Transverse colon (tissue), 4 donors: ENCODE data around the gene RAB11FIP5. TPM values are rescaled to one million over a fixed set of nuclear protein-coding genes. Genes with fewer than 3 reads are reported as not detected.

Experiments
- DNase-seq: peaks from one replicate; pipeline ENCODE4 v3.0.0-alpha.2; 2019
- H3K27ac ChIP-seq, 4 donors: fragments of 200-600 bp; sonication (generic); 2 replicates each; pipeline ENCODE4 v1.5.1; 2016 to 2018; ENCODE audit warnings: inconsistent platforms in 4 of 4
- H3K27me3 ChIP-seq: fragments of 200-600 bp; sonication (generic); 2 replicates; pipeline ENCODE4 v1.5.1; 2017; ENCODE audit warnings: inconsistent platforms
- H3K36me3 ChIP-seq, 4 donors: fragments of 200-600 bp; sonication (generic); 2 replicates each; pipeline ENCODE4 v1.5.1; 2017 to 2019; ENCODE audit warnings: inconsistent platforms in 4 of 4
- H3K4me1 ChIP-seq, 4 donors: fragments of 200-600 bp; sonication (generic); 2 replicates each; pipeline ENCODE4 v1.5.1; 2017 to 2020; ENCODE audit warnings: inconsistent platforms in 4 of 4
- H3K4me3 ChIP-seq, 4 donors: fragments of 200-600 bp; sonication (generic); 1 replicate in 1 of 4; 2 replicates in 3 of 4; pipeline versions ENCODE4 v1.5.1 to v1.6.1; 2017 to 2019; ENCODE audit warnings: inconsistent platforms in 4 of 4
- H3K9me3 ChIP-seq, 2 donors: fragments of 200-600 bp; sonication (generic); 2 replicates each; pipeline ENCODE4 v1.5.1; 2017 to 2019; ENCODE audit warnings: inconsistent platforms in 2 of 2
- EP300 ChIP-seq: sonication (generic); formaldehyde crosslinking; IDR thresholded peaks from one replicate; pipeline ENCODE4 v1.6.1; 2017; ENCODE audit warnings: antibody characterized with exemption, low read depth
- POLR2A ChIP-seq: fragments of 450-650 bp; IDR thresholded peaks from one replicate; pipeline ENCODE4 v1.6.1; 2016; ENCODE audit warnings: antibody characterized with exemption, mild to moderate bottlenecking, moderate library complexity
- POLR2AphosphoS5 ChIP-seq, 3 donors: sonication (generic); formaldehyde crosslinking; IDR thresholded peaks; one replicate each; pipeline ENCODE4 v1.6.1; 2016; ENCODE audit warnings: antibody characterized with exemption in 3 of 3
- WGBS, 2 donors: methylation state at CpG; one replicate each; pipeline ENCODE4 v1.1.5; 2018; ENCODE audit warnings: low coverage in 1 of 2; 5-methylcytosine and 5-hydroxymethylcytosine counted together
- in situ Hi-C, 4 donors: fragments of 200-750 bp; cut with MboI; loops; one replicate each; pipeline versions ENCODE4 v1.15.0 to v1.15.1; 2017; ENCODE audit warnings: low sequenced_read_pairs in 3 of 4, low pct_ligation_motif_present in 1 of 4, low pct_unique_long_range_greater_than_20kb in 1 of 4
- intact Hi-C: fragments of 100-400 bp; cut with DNase I; formaldehyde crosslinking; loops from one replicate; pipeline ENCODE4 v1.15.1; 2023; ENCODE audit warnings: low total_unique reads
- total RNA-seq, 4 donors: library from RNA; depleted of rRNA; stranded (reverse); fragments of >200 nt; gene quantifications; one replicate each; pipeline ENCODE4 v1.1.0, GENCODE V29; 2016
- TF ChIP-seq, protein P1 (sequence below), 5 experiments: fragments of 200-600 bp in 3 of 5; fragments of 450-650 bp in 2 of 5; sonication (generic) in 3 of 5; IDR thresholded peaks; 1 replicate in 2 of 5; 2 replicates in 3 of 5; pipeline ENCODE4 v1.5.1; 2016 to 2017; ENCODE audit warnings: antibody characterized with exemption in 5 of 5, inconsistent platforms in 3 of 5, mild to moderate bottlenecking in 2 of 5, moderate library complexity in 1 of 5

The RAB11FIP5 gene
- total RNA-seq, 4 donors from 2014 or later: 22.7 to 31.0 (median 26.9) TPM

DNA sequence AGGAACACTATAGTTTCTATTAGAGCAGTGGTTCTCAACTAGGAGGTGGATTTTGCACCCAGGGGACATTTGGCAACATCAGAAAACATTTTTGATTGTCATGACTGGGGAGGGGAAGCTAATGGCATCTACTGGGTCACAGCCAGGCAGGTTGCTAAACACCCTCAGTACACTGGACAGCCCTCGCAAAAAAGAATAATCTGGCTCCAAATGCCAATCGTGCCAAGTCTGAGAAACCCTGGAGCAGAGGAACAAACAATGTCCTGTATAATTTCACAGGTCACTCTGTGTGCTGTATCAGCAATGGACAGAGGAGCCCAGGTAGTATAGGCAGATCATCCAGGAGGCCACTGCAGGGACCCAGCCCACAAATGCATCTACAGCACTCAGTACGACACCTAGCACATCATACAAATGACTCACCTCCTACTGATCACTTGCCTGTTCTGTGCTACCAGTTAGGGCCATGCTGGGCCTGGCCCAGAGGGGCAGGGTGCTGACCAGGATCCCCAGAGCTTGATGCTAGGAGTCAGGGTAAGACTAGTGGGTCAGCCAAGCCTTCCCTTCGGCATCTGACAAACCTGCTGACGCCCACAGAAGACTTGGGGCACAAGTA lies 78.9 kb downstream of the RAB11FIP5 start:
- no peak for TF ChIP-seq POLR2AphosphoS5 (IDR thresholded peaks at IDR 0.05)
- TF ChIP-seq EP300: no peak
- TF ChIP-seq POLR2A: no peak
- TF ChIP-seq, protein P1, sequence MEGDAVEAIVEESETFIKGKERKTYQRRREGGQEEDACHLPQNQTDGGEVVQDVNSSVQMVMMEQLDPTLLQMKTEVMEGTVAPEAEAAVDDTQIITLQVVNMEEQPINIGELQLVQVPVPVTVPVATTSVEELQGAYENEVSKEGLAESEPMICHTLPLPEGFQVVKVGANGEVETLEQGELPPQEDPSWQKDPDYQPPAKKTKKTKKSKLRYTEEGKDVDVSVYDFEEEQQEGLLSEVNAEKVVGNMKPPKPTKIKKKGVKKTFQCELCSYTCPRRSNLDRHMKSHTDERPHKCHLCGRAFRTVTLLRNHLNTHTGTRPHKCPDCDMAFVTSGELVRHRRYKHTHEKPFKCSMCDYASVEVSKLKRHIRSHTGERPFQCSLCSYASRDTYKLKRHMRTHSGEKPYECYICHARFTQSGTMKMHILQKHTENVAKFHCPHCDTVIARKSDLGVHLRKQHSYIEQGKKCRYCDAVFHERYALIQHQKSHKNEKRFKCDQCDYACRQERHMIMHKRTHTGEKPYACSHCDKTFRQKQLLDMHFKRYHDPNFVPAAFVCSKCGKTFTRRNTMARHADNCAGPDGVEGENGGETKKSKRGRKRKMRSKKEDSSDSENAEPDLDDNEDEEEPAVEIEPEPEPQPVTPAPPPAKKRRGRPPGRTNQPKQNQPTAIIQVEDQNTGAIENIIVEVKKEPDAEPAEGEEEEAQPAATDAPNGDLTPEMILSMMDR (IDR thresholded peaks at IDR 0.05): no peak
- intact Hi-C loops: no loop called here

DNA sequence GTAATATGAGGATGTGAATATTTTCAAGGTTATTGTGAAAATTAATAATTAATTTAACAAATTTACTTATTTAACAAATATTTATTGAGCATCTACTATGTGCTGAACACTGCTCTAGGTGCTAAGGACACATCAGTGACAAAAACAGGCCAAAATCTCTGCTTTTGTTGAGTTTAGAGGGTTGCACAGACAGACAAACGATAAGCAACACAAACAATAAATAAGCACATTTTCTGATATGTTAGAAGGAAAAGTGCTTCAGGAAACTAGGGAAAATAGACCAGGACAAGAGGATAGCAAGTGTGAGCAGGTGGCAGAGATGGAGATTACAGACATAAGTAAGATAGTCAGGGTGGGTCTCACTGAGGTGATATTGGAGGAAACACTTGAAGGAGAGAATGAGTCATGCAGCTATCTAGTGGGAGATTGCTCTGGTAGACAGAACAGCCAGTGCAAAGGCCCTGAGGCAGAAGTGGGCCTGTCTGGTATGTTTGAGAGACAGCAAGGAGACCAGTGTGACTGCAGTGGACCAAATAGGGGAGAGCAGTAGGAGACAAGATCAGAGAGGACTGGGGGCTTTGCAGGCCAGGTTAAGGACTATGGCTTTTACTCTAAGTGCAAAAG lies 79.5 kb downstream of the RAB11FIP5 start:
- TF ChIP-seq POLR2A (no peak), POLR2AphosphoS5 (IDR thresholded peaks at IDR 0.05) (no peak), EP300 (no peak)
- TF ChIP-seq, protein P1 (IDR thresholded peaks at IDR 0.05): no peak
- 69 to 75% methylated on average over 1 of the region's 1 CpG for WGBS, 2 donors
- intact Hi-C loops: no loop called here
- peaks cover 0 to 22% (median 14%) of the 10 kb centered on the region in 4 donors for H3K4me1 ChIP-seq
- no peaks in the 10 kb centered on the region for H3K9me3 ChIP-seq
- H3K36me3 ChIP-seq: no peaks in the 10 kb centered on the region
- in situ Hi-C loops: no loop called here
- H3K27me3 ChIP-seq: no peaks in the 10 kb centered on the region
- peak; percentile 44 for DNase-seq
- peak overlapping the region; percentile 69 to 81 (median 72) for H3K27ac ChIP-seq
- H3K4me3 ChIP-seq: no peak overlapping the region

More for the DNA sequence above, 78.9 kb downstream of the RAB11FIP5 start:
- WGBS, 2 donors: 77% methylated on average over 5 of the region's 5 CpGs; no CpG with 5 or more reads in 1 of the 2 donors
- Histone ChIP-seq H3K36me3 (no peaks in the 10 kb centered on the region), H3K9me3 (no peaks in the 10 kb centered on the region), H3K4me3 (no peak overlapping the region), H3K4me1 (peaks cover 0 to 22% (median 14%) of the 10 kb centered on the region in 4 donors), H3K27ac (peak overlapping the region; percentile 69 to 81 (median 72)), H3K27me3 (no peaks in the 10 kb centered on the region)
- in situ Hi-C loops: no loop called here
- no peak for DNase-seq

DNA sequence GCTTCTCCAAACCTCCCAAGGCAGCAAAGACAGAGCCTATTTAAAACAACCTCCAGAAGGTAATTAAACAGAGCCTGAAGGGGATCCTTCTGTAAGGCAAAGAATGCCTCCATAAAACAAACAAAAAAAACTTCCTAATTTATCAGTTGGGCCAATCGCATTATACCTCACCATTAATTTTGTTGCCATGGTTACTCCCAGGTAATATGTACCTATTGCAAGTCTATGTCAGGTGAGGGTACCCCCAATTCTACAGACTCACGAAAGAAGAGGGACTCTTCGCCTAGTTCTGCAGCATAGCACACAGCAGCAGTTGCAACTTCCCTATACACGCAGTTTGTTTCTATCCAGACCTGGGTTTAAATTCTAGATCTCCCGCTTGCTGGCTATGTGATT lies 80.0 kb downstream of the RAB11FIP5 start:
- peaks cover 0 to 22% (median 14%) of the 10 kb centered on the region in 4 donors for H3K4me1 ChIP-seq
- no peak overlapping the region for H3K4me3 ChIP-seq
- intact Hi-C loops (no loop called here), in situ Hi-C loops (no loop called here)
- 61 to 63% methylated on average over 5 of the region's 5 CpGs for WGBS, 2 donors
- peak overlapping the region; percentile 69 to 81 (median 72) for H3K27ac ChIP-seq
- no peak for TF ChIP-seq POLR2AphosphoS5 (IDR thresholded peaks at IDR 0.05)
- no peak for TF ChIP-seq POLR2A
- no peak for TF ChIP-seq EP300
- TF ChIP-seq, protein P1 (IDR thresholded peaks at IDR 0.05): no peak
- no peaks in the 10 kb centered on the region for H3K36me3 ChIP-seq
- DNase-seq: no peak
- H3K9me3 ChIP-seq: no peaks in the 10 kb centered on the region
- H3K27me3 ChIP-seq: no peaks in the 10 kb centered on the region

DNA sequence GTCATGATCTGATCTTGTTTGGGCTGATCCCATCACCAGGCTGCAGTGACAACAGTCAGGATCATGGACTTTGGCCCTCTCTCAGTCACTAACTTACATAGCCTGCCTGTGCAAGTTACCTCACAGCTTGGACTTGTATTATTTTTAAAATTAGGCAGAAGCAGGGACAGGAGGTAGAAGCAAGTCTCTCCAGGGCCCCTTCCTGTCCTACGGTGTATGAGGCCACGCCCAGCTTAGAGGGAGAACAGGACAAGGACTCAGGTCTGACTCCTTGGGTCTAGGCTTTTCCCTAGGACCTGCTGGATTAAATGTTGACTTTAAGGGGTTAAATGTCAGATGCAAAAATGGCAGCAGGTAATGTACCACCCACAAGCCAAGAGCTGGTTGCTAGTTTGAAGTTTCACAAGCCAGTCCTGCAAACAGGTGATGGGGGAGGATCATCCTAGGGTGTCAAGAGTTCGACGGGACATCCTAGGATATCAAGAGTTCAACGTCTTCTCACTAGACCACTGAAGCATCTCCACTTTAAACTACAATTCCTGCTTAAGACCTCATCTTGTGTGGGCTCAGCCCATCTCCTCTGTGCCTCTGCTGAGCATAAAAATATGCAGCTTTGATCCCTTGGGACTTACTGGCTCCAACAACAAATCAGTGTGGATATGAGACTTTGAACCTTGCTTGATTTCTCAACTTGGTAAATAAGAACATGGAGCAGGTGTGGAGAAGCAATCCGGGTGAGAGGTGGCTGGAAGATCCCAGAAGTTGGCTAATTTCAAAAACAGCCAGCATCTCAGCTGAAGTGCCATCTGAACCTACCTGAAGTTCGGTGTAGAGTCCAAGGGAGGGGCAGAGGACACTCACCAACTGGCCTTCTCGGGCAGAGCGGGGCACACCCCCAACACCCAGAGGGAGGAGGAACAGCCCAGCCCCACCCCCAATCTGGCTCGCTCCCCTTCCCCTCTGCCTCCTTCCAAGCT lies 80.7 kb downstream of the RAB11FIP5 start:
- peak; percentile 79 for DNase-seq
- Histone ChIP-seq H3K4me1 (peaks cover 0 to 22% (median 14%) of the 10 kb centered on the region in 4 donors), H3K4me3 (no peak overlapping the region), H3K27me3 (no peaks in the 10 kb centered on the region), H3K27ac (peak overlapping the region; percentile 69 to 81 (median 72)), H3K36me3 (no peaks in the 10 kb centered on the region), H3K9me3 (no peaks in the 10 kb centered on the region)
- WGBS, 2 donors: 40 to 56% methylated on average over 1 to 10 of the region's 10 CpGs
- TF ChIP-seq POLR2AphosphoS5 (IDR thresholded peaks at IDR 0.05): peak in 2 of 3 donors; percentile 10 to 68
- TF ChIP-seq, protein P1 (IDR thresholded peaks at IDR 0.05): no peak
- intact Hi-C loops: no loop called here
- in situ Hi-C loops: no loop called here
